Posterior cingulate gyrus (tissue), 11 donors: ENCODE data around the gene OTX1.
"Not testable (repeated sequence)": the region's sequence is repeated elsewhere in the genome, so short reads cannot be mapped to it uniquely, and the experiment has no call there.

Source experiments
- DNase-seq, 10 donors: peaks; one replicate each; pipeline versions ENCODE4 v3.0.0 to v3.0.0-alpha.2; 2020 to 2021; ENCODE audit warnings: mixed read lengths in 3 of 10
- intact Hi-C: fragments of 100-400 bp; cut with DNase I; formaldehyde crosslinking; loops from one replicate; pipeline ENCODE4 v1.15.1; 2023

OTX1 gene

GRCh38 chr2:63050334-63051041 lies at the start of gene OTX1:
Gene OTX1, plus strand, starts transcription at chr2:63050830. Its CDS starts 2,161 bp downstream, at chr2:63052991.
- peak in 5 of 10 donors; percentile 20 to 91 (median 63) for DNase-seq
- intact Hi-C loops: no loop called here

GRCh38 chr2:63001576-63001975 lies 49.1 kb upstream of the OTX1 start:
- intact Hi-C loops: no loop called here
- no peak for DNase-seq

- DNase-seq: no peak
- intact Hi-C loops: no loop called here
Measured at GRCh38 chr2:63003351-63003750, 47.3 kb upstream of the OTX1 start.

- intact Hi-C loops: no loop called here
- DNase-seq: no peak
Measured at GRCh38 chr2:63007813-63008458, 42.7 kb upstream of the OTX1 start.

- intact Hi-C loops: no loop called here
- DNase-seq: no peak
Measured at GRCh38 chr2:63008838-63009237, 41.8 kb upstream of the OTX1 start.

- no peak for DNase-seq
Measured at GRCh38 chr2:63009490-63009889, 41.1 kb upstream of the OTX1 start.

GRCh38 chr2:63012541-63012940 lies 38.1 kb upstream of the OTX1 start:
- intact Hi-C loops: no loop called here
- no peak for DNase-seq

More at GRCh38 chr2:63009490-63009889, 41.1 kb upstream of the OTX1 start:
- intact Hi-C loops: no loop called here

GRCh38 chr2:63013438-63013837 lies 37.2 kb upstream of the OTX1 start:
- no peak for DNase-seq
- intact Hi-C loops: no loop called here

- intact Hi-C loops: no loop called here
- no peak for DNase-seq
Measured at GRCh38 chr2:63015389-63015788, 35.2 kb upstream of the OTX1 start.

- intact Hi-C loops: no loop called here
- no peak for DNase-seq
Measured at GRCh38 chr2:63018439-63018838, 32.2 kb upstream of the OTX1 start.

GRCh38 chr2:63019686-63020085 lies 30.9 kb upstream of the OTX1 start:
- intact Hi-C loops: not testable (repeated sequence)

GRCh38 chr2:63023444-63023843 lies 27.2 kb upstream of the OTX1 start:
- no peak for DNase-seq

More at GRCh38 chr2:63019686-63020085, 30.9 kb upstream of the OTX1 start:
- not testable (repeated sequence) for DNase-seq

GRCh38 chr2:63027220-63027619 lies 23.4 kb upstream of the OTX1 start:
- intact Hi-C loops: no loop called here
- DNase-seq: no peak

More at GRCh38 chr2:63023444-63023843, 27.2 kb upstream of the OTX1 start:
- intact Hi-C loops: no loop called here

- no peak for DNase-seq
- intact Hi-C loops: no loop called here
Measured at GRCh38 chr2:63029058-63029457, 21.6 kb upstream of the OTX1 start.

GRCh38 chr2:63034526-63034925 lies 16.1 kb upstream of the OTX1 start:
- no peak for DNase-seq
- intact Hi-C loops: no loop called here

GRCh38 chr2:63035169-63035568 lies 15.5 kb upstream of the OTX1 start:
- no peak for DNase-seq
- intact Hi-C loops: no loop called here

GRCh38 chr2:63035660-63036059 lies 15.0 kb upstream of the OTX1 start:
- intact Hi-C loops: no loop called here
- no peak for DNase-seq

- no peak for DNase-seq
- intact Hi-C loops: no loop called here
Measured at GRCh38 chr2:63038034-63038433, 12.6 kb upstream of the OTX1 start.

GRCh38 chr2:63040586-63040985 lies 10.0 kb upstream of the OTX1 start:
- DNase-seq: no peak
- intact Hi-C loops: no loop called here

GRCh38 chr2:63041592-63041991 lies 9.0 kb upstream of the OTX1 start:
- DNase-seq: no peak
- intact Hi-C loops: no loop called here

GRCh38 chr2:63044362-63045327 lies 6.0 kb upstream of the OTX1 start:
- intact Hi-C loops: no loop called here

More at GRCh38 chr2:63044362-63045327, 6.0 kb upstream of the OTX1 start:
- DNase-seq: peak in 2 of 10 donors; percentile 69 to 87
